HEK293 (cell line): ENCODE results near the gene MLLT6.
A peak's percentile ranks its signal among the peaks of the same experiment; 100 is the strongest.

Source experiments
- EGR2 ChIP-seq: fragments of 450-650 bp; formaldehyde crosslinking; IDR thresholded peaks from 2 replicates; pipeline ENCODE4 v1.5.1; 2016; ENCODE audit warnings: low read depth, missing biosample characterization, missing genetic modification characterization
- GLIS2 ChIP-seq: fragments of 450-650 bp; formaldehyde crosslinking; IDR thresholded peaks from 2 replicates; pipeline ENCODE4 v1.5.1; 2016; ENCODE audit warnings: missing biosample characterization, missing genetic modification characterization
- IKZF3 ChIP-seq: fragments of 450-650 bp; IDR thresholded peaks from 2 replicates; pipeline ENCODE4 v1.5.0; 2018; ENCODE audit warnings: missing biosample characterization, mild to moderate bottlenecking, missing genetic modification characterization, moderate library complexity
- KLF10 ChIP-seq: fragments of 450-650 bp; IDR thresholded peaks from 2 replicates; pipeline ENCODE4 v1.5.1; 2018; ENCODE audit warnings: missing biosample characterization, mild to moderate bottlenecking, missing genetic modification characterization
- PRDM1 ChIP-seq: fragments of 450-650 bp; formaldehyde crosslinking; IDR thresholded peaks from 2 replicates; pipeline ENCODE4; 2016; ENCODE audit warnings: missing biosample characterization, missing genetic modification characterization
- PRDM4 ChIP-seq: fragments of 450-650 bp; formaldehyde crosslinking; IDR thresholded peaks from 2 replicates; pipeline ENCODE4 v1.5.1; 2017; ENCODE audit warnings: missing biosample characterization, missing genetic modification characterization
- TSHZ1 ChIP-seq: fragments of 450-650 bp; formaldehyde crosslinking; IDR thresholded peaks from 2 replicates; pipeline ENCODE4 v1.5.1; 2016; ENCODE audit warnings: missing biosample characterization, missing genetic modification characterization, borderline replicate concordance
- ZBTB49 ChIP-seq: fragments of 450-650 bp; formaldehyde crosslinking; IDR thresholded peaks from 2 replicates; pipeline ENCODE4 v1.5.1; 2016; ENCODE audit warnings: missing biosample characterization, missing genetic modification characterization, low read depth
- ZBTB7A ChIP-seq: fragments of 450-650 bp; formaldehyde crosslinking; IDR thresholded peaks from 2 replicates; pipeline ENCODE4 v1.5.1; 2016; ENCODE audit warnings: low read depth, missing biosample characterization, missing genetic modification characterization
- ZIC2 ChIP-seq: fragments of 450-650 bp; formaldehyde crosslinking; IDR thresholded peaks from 2 replicates; pipeline ENCODE4 v1.5.1; 2016; ENCODE audit warnings: missing biosample characterization, missing genetic modification characterization
- ZNF138 ChIP-seq: fragments of 450-650 bp; formaldehyde crosslinking; IDR thresholded peaks from 2 replicates; pipeline ENCODE4 v1.5.1; 2016; ENCODE audit warnings: missing biosample characterization, missing genetic modification characterization, borderline replicate concordance
- ZNF239 ChIP-seq: fragments of 450-650 bp; formaldehyde crosslinking; IDR thresholded peaks from 2 replicates; pipeline ENCODE4 v1.5.1; 2016; ENCODE audit warnings: missing biosample characterization, missing genetic modification characterization
- ZNF24 ChIP-seq: fragments of 450-650 bp; formaldehyde crosslinking; IDR thresholded peaks from 2 replicates; pipeline ENCODE4 v1.5.1; 2016; ENCODE audit warnings: missing biosample characterization, missing genetic modification characterization
- ZNF311 ChIP-seq: fragments of 450-650 bp; formaldehyde crosslinking; IDR thresholded peaks from 2 replicates; pipeline ENCODE4 v1.5.1; 2017; ENCODE audit warnings: missing biosample characterization, missing genetic modification characterization, borderline replicate concordance
- ZNF341 ChIP-seq: fragments of 450-650 bp; formaldehyde crosslinking; IDR thresholded peaks from 2 replicates; pipeline ENCODE4; 2016; ENCODE audit warnings: low read depth, missing biosample characterization, missing genetic modification characterization
- ZNF391 ChIP-seq: fragments of 450-650 bp; formaldehyde crosslinking; IDR thresholded peaks from 2 replicates; pipeline ENCODE4 v1.5.1; 2016; ENCODE audit warnings: low read depth, missing biosample characterization, missing genetic modification characterization, borderline replicate concordance
- ZNF416 ChIP-seq: fragments of 450-650 bp; formaldehyde crosslinking; IDR thresholded peaks from 2 replicates; pipeline ENCODE4 v1.5.1; 2016; ENCODE audit warnings: missing biosample characterization, missing genetic modification characterization
- ZNF488 ChIP-seq: fragments of 450-650 bp; formaldehyde crosslinking; IDR thresholded peaks from 2 replicates; pipeline ENCODE4 v1.5.1; 2016; ENCODE audit warnings: missing biosample characterization, missing genetic modification characterization
- ZNF530 ChIP-seq: fragments of 450-650 bp; formaldehyde crosslinking; IDR thresholded peaks from 2 replicates; pipeline ENCODE4 v1.5.1; 2016; ENCODE audit warnings: low read depth, missing biosample characterization, missing genetic modification characterization
- ZNF747 ChIP-seq: fragments of 450-650 bp; formaldehyde crosslinking; IDR thresholded peaks from 2 replicates; pipeline ENCODE4 v1.5.1; 2016; ENCODE audit warnings: missing biosample characterization, missing genetic modification characterization
- ZNF785 ChIP-seq: fragments of 450-650 bp; formaldehyde crosslinking; IDR thresholded peaks from 2 replicates; pipeline ENCODE4 v1.5.1; 2016; ENCODE audit warnings: missing biosample characterization, missing genetic modification characterization

Gene MLLT6

GRCh38 chr17:38660097-38661025 lies 44.7 kb upstream of the MLLT6 start (continued):
- TF ChIP-seq ZNF488: no peak
- no peak for TF ChIP-seq ZNF416
- no peak for TF ChIP-seq ZNF239 (tag by site-specific recombination)
- TF ChIP-seq TSHZ1: no peak
- peak; percentile 59 for TF ChIP-seq EGR2
- no peak for TF ChIP-seq ZNF311
- TF ChIP-seq GLIS2 (tag by site-specific recombination): no peak
- no peak for TF ChIP-seq PRDM4 (tag by site-specific recombination)
- TF ChIP-seq ZNF391 (tag by site-specific recombination): no peak
- no peak for TF ChIP-seq ZBTB7A
- no peak for TF ChIP-seq ZNF24 (tag by site-specific recombination)
- TF ChIP-seq PRDM1 (tag by site-specific recombination): no peak
- peak; percentile 33 for TF ChIP-seq ZIC2 (tag by site-specific recombination)
- TF ChIP-seq IKZF3 (tag by site-specific recombination): no peak
- TF ChIP-seq ZNF138: no peak
- TF ChIP-seq KLF10 (tag by site-specific recombination): no peak
- TF ChIP-seq ZNF785: no peak
- TF ChIP-seq ZNF530: no peak
- no peak for TF ChIP-seq ZNF747
- 0 out of 2 replicates have a peak, but pooled peaks have one; percentile 8 for TF ChIP-seq ZNF341 (tag by site-specific recombination)
- TF ChIP-seq ZBTB49 (tag by site-specific recombination): no peak
- TF ChIP-seq, all 188 proteins: peak for 10
